ENCODE measurements around the gene LKAAEAR1. TPM values are rescaled to one million over a fixed set of nuclear protein-coding genes. Genes with fewer than 3 reads are reported as not detected.

LKAAEAR1 gene
- total and polyA plus RNA-seq, 2 of the 13 experiments (the other 11 are each of a cell fraction or from before 2014, with no cell fraction given), result not detected

GRCh38 chr20:64036346-64037198 lies 47.6 kb downstream of the LKAAEAR1 start (continued):
- TF ChIP-seq, protein P1, sequence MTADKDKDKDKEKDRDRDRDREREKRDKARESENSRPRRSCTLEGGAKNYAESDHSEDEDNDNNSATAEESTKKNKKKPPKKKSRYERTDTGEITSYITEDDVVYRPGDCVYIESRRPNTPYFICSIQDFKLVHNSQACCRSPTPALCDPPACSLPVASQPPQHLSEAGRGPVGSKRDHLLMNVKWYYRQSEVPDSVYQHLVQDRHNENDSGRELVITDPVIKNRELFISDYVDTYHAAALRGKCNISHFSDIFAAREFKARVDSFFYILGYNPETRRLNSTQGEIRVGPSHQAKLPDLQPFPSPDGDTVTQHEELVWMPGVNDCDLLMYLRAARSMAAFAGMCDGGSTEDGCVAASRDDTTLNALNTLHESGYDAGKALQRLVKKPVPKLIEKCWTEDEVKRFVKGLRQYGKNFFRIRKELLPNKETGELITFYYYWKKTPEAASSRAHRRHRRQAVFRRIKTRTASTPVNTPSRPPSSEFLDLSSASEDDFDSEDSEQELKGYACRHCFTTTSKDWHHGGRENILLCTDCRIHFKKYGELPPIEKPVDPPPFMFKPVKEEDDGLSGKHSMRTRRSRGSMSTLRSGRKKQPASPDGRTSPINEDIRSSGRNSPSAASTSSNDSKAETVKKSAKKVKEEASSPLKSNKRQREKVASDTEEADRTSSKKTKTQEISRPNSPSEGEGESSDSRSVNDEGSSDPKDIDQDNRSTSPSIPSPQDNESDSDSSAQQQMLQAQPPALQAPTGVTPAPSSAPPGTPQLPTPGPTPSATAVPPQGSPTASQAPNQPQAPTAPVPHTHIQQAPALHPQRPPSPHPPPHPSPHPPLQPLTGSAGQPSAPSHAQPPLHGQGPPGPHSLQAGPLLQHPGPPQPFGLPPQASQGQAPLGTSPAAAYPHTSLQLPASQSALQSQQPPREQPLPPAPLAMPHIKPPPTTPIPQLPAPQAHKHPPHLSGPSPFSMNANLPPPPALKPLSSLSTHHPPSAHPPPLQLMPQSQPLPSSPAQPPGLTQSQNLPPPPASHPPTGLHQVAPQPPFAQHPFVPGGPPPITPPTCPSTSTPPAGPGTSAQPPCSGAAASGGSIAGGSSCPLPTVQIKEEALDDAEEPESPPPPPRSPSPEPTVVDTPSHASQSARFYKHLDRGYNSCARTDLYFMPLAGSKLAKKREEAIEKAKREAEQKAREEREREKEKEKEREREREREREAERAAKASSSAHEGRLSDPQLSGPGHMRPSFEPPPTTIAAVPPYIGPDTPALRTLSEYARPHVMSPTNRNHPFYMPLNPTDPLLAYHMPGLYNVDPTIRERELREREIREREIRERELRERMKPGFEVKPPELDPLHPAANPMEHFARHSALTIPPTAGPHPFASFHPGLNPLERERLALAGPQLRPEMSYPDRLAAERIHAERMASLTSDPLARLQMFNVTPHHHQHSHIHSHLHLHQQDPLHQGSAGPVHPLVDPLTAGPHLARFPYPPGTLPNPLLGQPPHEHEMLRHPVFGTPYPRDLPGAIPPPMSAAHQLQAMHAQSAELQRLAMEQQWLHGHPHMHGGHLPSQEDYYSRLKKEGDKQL (CRISPR knock-in tag; IDR thresholded peaks at IDR 0.05; ENCODE audit: low read depth), result no peak
- TF ChIP-seq ZNF564 (CRISPR knock-in tag; IDR thresholded peaks at IDR 0.05) (peak; percentile 77), POLR2AphosphoS2 (IDR thresholded peaks at IDR 0.05; ENCODE audit: low read depth, low read length) (no peak; the same call in 1 of the 2 replicates), DDIT3 (CRISPR knock-in tag; IDR thresholded peaks at IDR 0.05) (no peak; the same call in 1 of the 2 replicates), MED1 (CRISPR knock-in tag; IDR thresholded peaks at IDR 0.05) (no peak), NONO (IDR thresholded peaks at IDR 0.05) (no peak), NONO (CRISPR knock-in tag; conservative IDR thresholded peaks at IDR 0.05) (no peak; the same call in 1 of the 2 replicates), ZNF607 (CRISPR knock-in tag; IDR thresholded peaks at IDR 0.05; ENCODE audit: borderline replicate concordance) (no peak; the same call in 1 of the 2 replicates), SSRP1 (CRISPR knock-in tag; IDR thresholded peaks at IDR 0.05) (no peak), ZNF790 (CRISPR knock-in tag; IDR thresholded peaks at IDR 0.05; ENCODE audit: borderline replicate concordance) (no peak; the same call in 1 of the 2 replicates), ATF7-NPFF (CRISPR knock-in tag; IDR thresholded peaks at IDR 0.05; ENCODE audit: low read depth) (no peak; the same call in 1 of the 2 replicates), LBX2 (CRISPR knock-in tag; IDR thresholded peaks at IDR 0.05; ENCODE audit: borderline replicate concordance) (no peak; the same call in 1 of the 2 replicates), ZNF317 (CRISPR knock-in tag; IDR thresholded peaks at IDR 0.05) (peak; percentile 86), FOXC1 (CRISPR knock-in tag; IDR thresholded peaks at IDR 0.05; ENCODE audit: borderline replicate concordance) (no peak; the same call in 1 of the 2 replicates)
- TF ChIP-seq, protein P2, sequence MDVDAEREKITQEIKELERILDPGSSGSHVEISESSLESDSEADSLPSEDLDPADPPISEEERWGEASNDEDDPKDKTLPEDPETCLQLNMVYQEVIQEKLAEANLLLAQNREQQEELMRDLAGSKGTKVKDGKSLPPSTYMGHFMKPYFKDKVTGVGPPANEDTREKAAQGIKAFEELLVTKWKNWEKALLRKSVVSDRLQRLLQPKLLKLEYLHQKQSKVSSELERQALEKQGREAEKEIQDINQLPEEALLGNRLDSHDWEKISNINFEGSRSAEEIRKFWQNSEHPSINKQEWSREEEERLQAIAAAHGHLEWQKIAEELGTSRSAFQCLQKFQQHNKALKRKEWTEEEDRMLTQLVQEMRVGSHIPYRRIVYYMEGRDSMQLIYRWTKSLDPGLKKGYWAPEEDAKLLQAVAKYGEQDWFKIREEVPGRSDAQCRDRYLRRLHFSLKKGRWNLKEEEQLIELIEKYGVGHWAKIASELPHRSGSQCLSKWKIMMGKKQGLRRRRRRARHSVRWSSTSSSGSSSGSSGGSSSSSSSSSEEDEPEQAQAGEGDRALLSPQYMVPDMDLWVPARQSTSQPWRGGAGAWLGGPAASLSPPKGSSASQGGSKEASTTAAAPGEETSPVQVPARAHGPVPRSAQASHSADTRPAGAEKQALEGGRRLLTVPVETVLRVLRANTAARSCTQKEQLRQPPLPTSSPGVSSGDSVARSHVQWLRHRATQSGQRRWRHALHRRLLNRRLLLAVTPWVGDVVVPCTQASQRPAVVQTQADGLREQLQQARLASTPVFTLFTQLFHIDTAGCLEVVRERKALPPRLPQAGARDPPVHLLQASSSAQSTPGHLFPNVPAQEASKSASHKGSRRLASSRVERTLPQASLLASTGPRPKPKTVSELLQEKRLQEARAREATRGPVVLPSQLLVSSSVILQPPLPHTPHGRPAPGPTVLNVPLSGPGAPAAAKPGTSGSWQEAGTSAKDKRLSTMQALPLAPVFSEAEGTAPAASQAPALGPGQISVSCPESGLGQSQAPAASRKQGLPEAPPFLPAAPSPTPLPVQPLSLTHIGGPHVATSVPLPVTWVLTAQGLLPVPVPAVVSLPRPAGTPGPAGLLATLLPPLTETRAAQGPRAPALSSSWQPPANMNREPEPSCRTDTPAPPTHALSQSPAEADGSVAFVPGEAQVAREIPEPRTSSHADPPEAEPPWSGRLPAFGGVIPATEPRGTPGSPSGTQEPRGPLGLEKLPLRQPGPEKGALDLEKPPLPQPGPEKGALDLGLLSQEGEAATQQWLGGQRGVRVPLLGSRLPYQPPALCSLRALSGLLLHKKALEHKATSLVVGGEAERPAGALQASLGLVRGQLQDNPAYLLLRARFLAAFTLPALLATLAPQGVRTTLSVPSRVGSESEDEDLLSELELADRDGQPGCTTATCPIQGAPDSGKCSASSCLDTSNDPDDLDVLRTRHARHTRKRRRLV (CRISPR knock-in tag; IDR thresholded peaks at IDR 0.05), result peak; percentile 35; the same call in 1 of the 2 replicates

All from HepG2 (cell line).